Peyer's patch (tissue), 4 donors: ENCODE measurements around the gene CD80. TPM values are rescaled to one million over a fixed set of nuclear protein-coding genes. Genes with fewer than 3 reads are reported as not detected.

Experiments used
- DNase-seq, 3 donors: peaks; one replicate each; pipeline ENCODE4 v3.0.0-alpha.2; 2017 to 2019
- H3K27ac ChIP-seq, 4 donors: fragments of 200-600 bp; sonication (generic); one replicate each; pipeline ENCODE4 v1.5.1; 2016 to 2019
- H3K27me3 ChIP-seq, 2 donors: fragments of 200-600 bp; sonication (generic); one replicate each; pipeline ENCODE4 v1.5.1; 2019
- H3K36me3 ChIP-seq, 3 donors: fragments of 200-600 bp; sonication (generic); one replicate each; pipeline ENCODE4 v1.5.1; 2016 to 2019
- H3K4me1 ChIP-seq, 4 donors: fragments of 200-600 bp; sonication (generic); one replicate each; pipeline ENCODE4 v1.5.1; 2016 to 2019
- H3K4me3 ChIP-seq, 4 donors: fragments of 200-600 bp; sonication (generic); 1 replicate in 3 of 4; 2 replicates in 1 of 4; pipeline ENCODE4 v1.5.1; 2016 to 2019; ENCODE audit warnings: mild to moderate bottlenecking in 1 of 4
- H3K9me3 ChIP-seq, 4 donors: fragments of 200-600 bp; sonication (generic); one replicate each; pipeline ENCODE4 v1.5.1; 2016 to 2019; ENCODE audit warnings: mild to moderate bottlenecking in 1 of 4
- CTCF ChIP-seq, 6 experiments: fragments of 450-650 bp in 4 of 6; fragments of 200-600 bp in 2 of 6; sonication (generic) in 1 of 6; IDR thresholded peaks; one replicate each; pipeline ENCODE4 v1.5.1; 2017 to 2019; ENCODE audit warnings: antibody characterized with exemption in 6 of 6, mild to moderate bottlenecking in 3 of 6, moderate library complexity in 1 of 6
- POLR2A ChIP-seq, 2 donors: fragments of 450-650 bp; IDR thresholded peaks; one replicate each; pipeline ENCODE4 v1.5.1; 2017; ENCODE audit warnings: antibody characterized with exemption in 2 of 2, mild to moderate bottlenecking in 2 of 2, moderate library complexity in 2 of 2
- total RNA-seq, 4 donors: library from RNA; depleted of rRNA; stranded (reverse); fragments of >200 nt; gene quantifications; one replicate each; pipeline ENCODE4 v1.1.0, GENCODE V29; 2016

CD80 gene
- total RNA-seq, 4 donors from 2014 or later, result 4.2 to 19.8 TPM; not detected in 2

GRCh38 chr3:119542168-119542767 lies 17.1 kb downstream of the CD80 start:
- no peak for DNase-seq
- no peaks in the 10 kb centered on the region for H3K27me3 ChIP-seq
- TF ChIP-seq POLR2A (IDR thresholded peaks at IDR 0.05) (no peak), CTCF (IDR thresholded peaks at IDR 0.05) (no peak)
- H3K4me3 ChIP-seq, result no peak overlapping the region
- no peaks in the 10 kb centered on the region for H3K9me3 ChIP-seq
- no peak overlapping the region for H3K27ac ChIP-seq
- H3K4me1 ChIP-seq, result no peaks in the 10 kb centered on the region
- H3K36me3 ChIP-seq, result no peaks in the 10 kb centered on the region

GRCh38 chr3:119541547-119541946 lies 17.9 kb downstream of the CD80 start:
- H3K4me1 ChIP-seq, result no peaks in the 10 kb centered on the region

DNA sequence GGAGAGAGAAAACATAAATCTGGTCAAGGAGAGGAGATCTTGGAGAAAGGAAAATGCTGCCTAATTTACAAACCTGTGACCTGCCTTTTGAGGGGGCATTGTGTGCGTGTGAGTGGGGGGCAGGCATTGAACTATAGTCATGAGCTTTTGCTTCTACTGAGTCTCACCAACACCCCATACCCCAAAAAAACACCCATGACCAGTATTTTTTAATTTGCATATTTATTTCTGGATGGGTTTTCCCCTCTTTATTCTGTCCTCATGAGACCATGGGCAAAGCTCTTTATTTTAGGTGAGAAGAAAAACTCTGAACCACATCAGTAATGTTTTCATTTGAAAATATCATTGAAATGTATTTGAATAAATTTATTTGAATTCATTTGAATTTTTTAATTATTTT lies 20.6 kb downstream of the CD80 start:
- no peak overlapping the region for H3K4me3 ChIP-seq
- no peaks in the 10 kb centered on the region for H3K9me3 ChIP-seq
- H3K36me3 ChIP-seq, result no peaks in the 10 kb centered on the region
- no peaks in the 10 kb centered on the region for H3K27me3 ChIP-seq
- no peaks in the 10 kb centered on the region for H3K4me1 ChIP-seq
- H3K27ac ChIP-seq, result no peak overlapping the region
- TF ChIP-seq POLR2A (IDR thresholded peaks at IDR 0.05) (no peak), CTCF (IDR thresholded peaks at IDR 0.05) (no peak)
- DNase-seq, result no peak

More at GRCh38 chr3:119541547-119541946, 17.9 kb downstream of the CD80 start:
- no peaks in the 10 kb centered on the region for H3K9me3 ChIP-seq
- H3K4me3 ChIP-seq, result no peak overlapping the region
- H3K27me3 ChIP-seq, result no peaks in the 10 kb centered on the region
- no peak overlapping the region for H3K27ac ChIP-seq
- no peak for DNase-seq
- TF ChIP-seq CTCF (IDR thresholded peaks at IDR 0.05) (no peak), POLR2A (IDR thresholded peaks at IDR 0.05) (no peak)
- no peaks in the 10 kb centered on the region for H3K36me3 ChIP-seq

GRCh38 chr3:119536757-119537156 lies 22.7 kb downstream of the CD80 start:
- no peaks in the 10 kb centered on the region for H3K36me3 ChIP-seq
- H3K4me3 ChIP-seq, result no peak overlapping the region
- no peak overlapping the region for H3K27ac ChIP-seq
- no peaks in the 10 kb centered on the region for H3K9me3 ChIP-seq
- no peak for TF ChIP-seq POLR2A (IDR thresholded peaks at IDR 0.05)
- H3K4me1 ChIP-seq, result no peaks in the 10 kb centered on the region
- no peaks in the 10 kb centered on the region for H3K27me3 ChIP-seq
- DNase-seq, result no peak

DNA sequence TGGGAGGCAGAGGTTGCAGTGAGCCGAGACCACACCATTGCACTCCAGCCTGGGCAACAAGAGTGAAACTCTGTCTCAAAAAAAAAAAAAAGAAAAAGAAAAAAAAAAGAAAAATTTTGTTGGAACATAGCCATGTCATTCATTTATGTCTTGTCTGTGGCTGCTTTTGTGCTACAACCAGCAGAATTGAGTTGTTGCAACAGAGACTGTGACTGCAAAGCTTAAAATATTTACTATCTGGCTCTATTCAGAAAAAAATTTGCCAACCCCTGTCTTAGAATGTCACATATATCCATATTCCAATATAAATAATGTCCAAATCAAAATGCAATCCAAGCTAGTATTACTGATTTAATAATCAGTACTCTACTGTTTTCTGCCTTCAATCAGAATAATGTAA lies 25.1 kb downstream of the CD80 start:
- DNase-seq, result no peak
- Histone ChIP-seq H3K9me3 (no peaks in the 10 kb centered on the region), H3K4me3 (no peak overlapping the region), H3K27ac (no peak overlapping the region), H3K36me3 (no peaks in the 10 kb centered on the region), H3K4me1 (no peaks in the 10 kb centered on the region), H3K27me3 (no peaks in the 10 kb centered on the region)
- no peak for TF ChIP-seq POLR2A (IDR thresholded peaks at IDR 0.05)
- no peak for TF ChIP-seq CTCF (IDR thresholded peaks at IDR 0.05)

GRCh38 chr3:119531151-119531550 lies 28.3 kb downstream of the CD80 start:
- TF ChIP-seq CTCF (IDR thresholded peaks at IDR 0.05) (no peak), POLR2A (IDR thresholded peaks at IDR 0.05) (no peak)
- no peaks in the 10 kb centered on the region for H3K27me3 ChIP-seq
- H3K4me3 ChIP-seq, result no peak overlapping the region
- no peak overlapping the region for H3K27ac ChIP-seq
- no peak for DNase-seq
- H3K9me3 ChIP-seq, result no peaks in the 10 kb centered on the region
- H3K4me1 ChIP-seq, result no peaks in the 10 kb centered on the region
- H3K36me3 ChIP-seq, result no peaks in the 10 kb centered on the region
